SK-N-MC (cell line): Measurements from ENCODE around the gene MYO16.

ENCODE experiments used
- EZH2 ChIP-seq: fragments of 200-600 bp; sonication (generic); IDR thresholded peaks from one replicate; pipeline ENCODE4 v1.6.1; 2017; ENCODE audit warnings: antibody characterized with exemption
- POLR2AphosphoS5 ChIP-seq: IDR thresholded peaks from 2 replicates; pipeline ENCODE4 v1.6.1; 2012; ENCODE audit warnings: mild to moderate bottlenecking, low read depth, low read length, borderline replicate concordance

DNA sequence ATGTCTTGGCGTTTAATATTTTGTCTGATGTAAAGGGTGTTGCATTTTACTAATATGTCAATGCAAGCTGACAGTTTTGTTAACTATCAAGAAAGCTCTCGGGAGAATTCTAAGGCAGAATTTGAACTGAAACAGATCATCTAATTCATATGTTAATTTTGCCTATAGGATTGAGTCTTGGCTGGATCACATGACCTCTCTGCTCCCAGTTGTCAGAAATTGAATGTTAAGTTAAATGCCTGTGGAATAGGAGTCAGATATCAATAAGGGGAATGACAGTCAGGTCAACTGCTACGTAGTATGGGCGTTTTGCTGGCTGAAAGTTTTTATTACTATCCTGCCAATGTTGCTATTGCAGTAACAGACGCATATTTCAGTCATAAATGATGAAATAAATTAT is 358.5 kb downstream of the MYO16 start:
- TF ChIP-seq EZH2 (no peak), POLR2AphosphoS5 (no peak)
